Stimulated activated CD8-positive, alpha-beta memory T cell treated with anti-CD3 and anti-CD28 coated beads, Interleukin-15, amount 100 ng/mL, for 1 hour (primary cell): Measurements from ENCODE around the gene NCR2.

ENCODE experiments used
- DNase-seq: peaks from one replicate; pipeline ENCODE4 v3.0.0-alpha.2; 2020; ENCODE audit warnings: low read depth

The NCR2 gene

DNA sequence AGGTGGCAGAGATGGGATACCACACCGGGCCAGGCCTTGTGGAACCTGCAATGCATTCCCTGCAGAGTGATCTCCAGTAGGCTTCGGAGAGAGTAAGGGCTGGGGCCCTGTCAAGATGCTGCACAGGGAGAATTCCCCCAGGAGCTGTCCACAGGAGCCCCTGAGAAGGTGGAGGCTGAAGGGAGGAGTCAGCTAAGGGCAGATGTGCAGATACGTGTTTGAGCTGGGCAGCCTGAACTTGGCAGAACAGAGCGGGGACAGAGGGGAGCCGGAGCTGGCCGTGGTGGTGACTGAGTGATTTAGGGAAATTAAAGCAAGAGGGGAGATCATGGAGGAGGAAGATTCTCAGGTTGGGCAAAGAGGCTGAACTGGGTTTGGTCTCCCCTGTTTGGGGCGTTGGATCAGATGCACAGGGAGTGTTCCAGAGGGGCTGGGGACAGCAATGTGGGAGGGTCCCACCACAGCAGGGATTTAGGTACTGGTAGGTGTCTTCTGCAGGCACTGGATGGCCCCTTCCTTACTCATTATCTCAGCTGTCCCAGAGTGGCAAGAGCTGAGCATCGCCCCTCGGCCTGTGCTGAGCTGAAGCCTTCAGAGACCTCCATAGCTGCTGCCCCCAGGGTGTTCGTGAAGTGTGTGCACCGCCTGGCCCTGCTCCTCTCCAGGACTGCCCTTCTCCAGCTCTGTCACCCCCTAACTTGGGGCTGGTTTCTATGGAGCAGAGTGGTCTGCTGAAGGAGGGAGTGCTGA, 3.8 kb upstream of the NCR2 start:
- no peak for DNase-seq

DNA sequence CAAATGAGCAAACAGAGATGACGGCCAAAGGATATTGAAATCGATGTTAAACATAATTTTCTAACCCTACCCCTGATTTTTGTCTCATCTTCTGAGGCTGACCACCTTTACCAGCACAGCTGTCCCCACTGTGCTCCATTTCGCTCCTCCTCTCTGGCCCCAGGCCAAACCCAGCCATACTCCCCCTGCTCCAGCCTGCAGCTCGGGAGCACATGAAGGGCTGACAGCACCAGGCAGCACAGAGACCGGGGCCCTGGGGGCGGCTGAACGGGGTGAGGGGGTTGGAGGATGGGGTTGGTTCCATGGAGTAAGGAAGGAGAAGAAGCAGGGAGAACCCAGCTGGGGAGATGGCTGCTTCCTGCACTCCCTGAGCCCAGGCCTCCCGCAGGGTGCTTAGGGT, 3.2 kb upstream of the NCR2 start:
- DNase-seq = no peak

DNA sequence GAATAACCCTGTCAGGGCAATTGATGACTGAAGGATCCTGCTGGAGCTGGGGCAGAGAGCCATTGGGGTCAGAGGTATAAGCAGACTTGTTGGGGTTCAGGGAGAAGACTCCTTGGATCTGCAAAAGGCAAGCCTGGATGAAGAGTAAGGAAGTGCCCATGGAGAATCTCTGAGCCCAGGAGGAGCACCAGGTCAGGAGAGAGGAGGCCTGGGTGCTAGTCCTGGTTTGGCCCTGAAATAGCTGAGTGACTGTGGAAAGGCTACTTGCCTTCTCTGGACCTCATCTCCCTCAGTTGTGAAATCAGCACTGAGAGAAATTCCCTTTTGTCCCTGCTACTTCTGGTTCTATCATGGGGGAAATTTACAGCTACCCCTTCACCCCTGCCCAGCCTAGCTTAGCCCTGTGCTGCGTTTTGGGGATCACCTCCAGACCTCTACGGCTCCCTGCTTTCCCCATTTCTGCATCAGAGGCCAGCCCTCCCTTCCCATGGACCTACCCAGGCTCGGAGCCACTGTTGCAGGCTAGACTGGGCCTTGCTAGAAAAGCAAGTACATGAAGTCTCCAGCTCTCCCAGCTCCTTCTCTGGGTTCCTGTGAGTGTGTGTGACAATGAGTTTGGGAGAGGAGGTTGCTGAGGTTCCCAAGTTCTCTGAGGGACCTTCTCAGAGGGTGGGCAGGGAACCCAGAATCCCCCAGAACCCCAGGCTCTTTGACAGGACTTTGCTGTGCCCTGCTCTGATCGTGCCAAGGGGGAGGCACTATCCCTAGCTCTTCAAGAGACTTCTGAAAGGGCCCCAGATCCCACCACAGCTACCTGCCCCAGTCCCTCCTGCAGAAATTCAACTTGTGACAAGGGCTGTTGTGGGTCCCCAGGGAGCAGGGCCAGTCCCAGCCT, 2.3 kb upstream of the NCR2 start:
- no peak for DNase-seq

DNA sequence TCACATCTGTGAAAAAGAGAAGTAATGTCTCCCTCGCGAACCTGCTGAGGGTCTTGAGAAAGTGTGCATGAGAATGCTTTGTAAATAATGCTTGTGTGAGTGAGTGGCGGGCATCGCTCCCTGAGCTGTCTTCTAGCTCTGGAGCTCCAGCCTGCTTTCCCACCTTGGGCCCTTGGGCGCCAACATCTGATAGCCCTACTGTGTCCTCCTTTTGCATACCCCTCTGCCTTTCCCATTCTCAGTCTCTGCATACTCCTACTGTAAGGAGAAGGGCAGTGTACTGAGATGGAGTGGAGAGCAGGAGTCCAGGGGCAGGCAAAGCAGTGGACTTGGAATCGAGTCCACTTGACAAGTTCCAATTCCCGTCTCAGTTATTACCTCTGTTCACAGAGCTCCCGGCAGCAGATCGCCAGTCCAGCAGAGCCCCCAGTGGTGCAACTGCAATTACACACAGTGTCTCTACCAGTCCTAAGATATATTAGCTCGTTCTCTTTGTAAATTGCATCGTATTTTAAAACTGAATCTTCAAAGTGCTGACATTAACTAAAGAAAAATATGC, 847 bp upstream of the NCR2 start:
- no peak for DNase-seq

DNA sequence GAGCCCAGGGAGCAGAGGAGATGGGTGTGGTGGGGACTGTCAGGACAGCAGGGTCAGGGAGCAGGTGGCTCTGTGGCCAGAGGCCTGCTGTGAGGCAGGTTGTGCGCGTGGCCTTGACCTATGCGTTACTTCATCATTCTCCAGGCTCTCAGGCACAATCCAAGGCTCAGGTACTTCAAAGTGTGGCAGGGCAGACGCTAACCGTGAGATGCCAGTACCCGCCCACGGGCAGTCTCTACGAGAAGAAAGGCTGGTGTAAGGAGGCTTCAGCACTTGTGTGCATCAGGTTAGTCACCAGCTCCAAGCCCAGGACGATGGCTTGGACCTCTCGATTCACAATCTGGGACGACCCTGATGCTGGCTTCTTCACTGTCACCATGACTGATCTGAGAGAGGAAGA, 535 bp downstream of the NCR2 start:
- no peak for DNase-seq

DNA sequence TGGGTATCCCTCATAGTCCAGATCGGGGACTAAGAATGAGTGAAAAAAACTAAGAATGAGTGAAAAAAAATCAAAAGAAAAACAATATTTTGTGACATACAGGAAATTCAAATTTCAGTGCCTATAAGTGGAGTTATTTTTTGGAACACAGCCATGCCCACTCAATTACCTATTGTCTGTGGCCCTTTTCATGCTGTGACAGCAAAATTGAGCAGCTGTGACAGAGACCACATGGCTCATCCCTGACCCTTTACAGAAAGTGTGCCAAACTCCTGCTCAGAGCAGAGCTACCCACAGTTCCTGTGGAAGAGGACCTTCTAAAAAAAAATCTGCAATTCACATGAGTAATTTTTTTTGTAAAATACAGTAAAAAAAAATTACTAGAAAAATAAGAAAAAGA, 1.4 kb downstream of the NCR2 start:
- no peak for DNase-seq

DNA sequence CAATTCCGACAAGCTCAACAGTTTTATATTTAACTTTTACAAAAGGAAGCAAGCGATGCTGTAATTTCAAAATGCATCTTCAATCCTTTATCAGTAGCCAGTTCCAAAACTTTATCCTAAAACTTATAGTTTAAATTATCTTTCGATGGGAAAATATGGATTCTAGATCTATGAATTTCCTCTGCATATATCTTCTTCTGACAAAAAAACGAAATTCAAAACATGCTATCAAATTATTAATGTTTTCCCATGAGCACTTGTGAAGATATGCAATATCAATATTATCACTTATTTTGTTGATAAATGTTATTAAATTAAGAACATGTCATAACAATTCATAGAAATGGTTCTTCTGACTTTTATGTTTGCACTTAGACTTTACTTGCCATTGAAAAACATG, 2.3 kb downstream of the NCR2 start:
- no peak for DNase-seq

DNA sequence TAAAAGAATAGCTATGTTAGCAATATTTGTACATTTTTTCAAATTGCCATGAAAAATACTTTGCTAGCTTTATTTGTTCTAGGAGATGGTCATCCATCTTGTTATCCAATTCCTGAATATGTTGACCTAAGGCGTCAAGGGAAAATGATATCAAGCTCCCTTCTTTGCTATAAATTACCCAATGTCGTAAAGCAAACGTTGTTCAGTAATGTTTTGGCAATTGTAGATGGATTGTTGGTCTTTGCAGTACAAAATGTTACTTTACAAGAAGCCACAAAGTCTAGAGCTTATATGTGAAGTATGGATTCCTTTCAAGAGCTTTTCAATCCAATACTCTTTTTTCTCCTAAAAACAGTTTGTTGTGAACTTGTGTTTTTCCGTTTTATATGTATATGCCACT, 3.3 kb downstream of the NCR2 start:
- DNase-seq = no peak

DNA sequence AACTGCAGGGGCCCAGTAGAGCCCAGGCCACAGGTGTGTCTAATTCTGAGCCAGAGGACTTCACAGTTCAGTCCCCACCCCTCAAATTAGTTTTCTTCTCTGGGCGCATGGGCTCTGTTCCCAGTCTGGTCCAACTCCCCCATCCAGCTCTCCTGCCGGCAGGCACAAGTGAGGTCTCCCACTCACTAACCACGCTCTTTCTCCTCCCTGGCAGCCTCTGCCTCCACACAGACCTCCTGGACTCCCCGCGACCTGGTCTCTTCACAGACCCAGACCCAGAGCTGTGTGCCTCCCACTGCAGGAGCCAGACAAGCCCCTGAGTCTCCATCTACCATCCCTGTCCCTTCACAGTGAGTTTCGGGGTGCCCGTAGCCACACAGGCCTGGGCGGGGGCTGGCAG, 6.2 kb downstream of the NCR2 start:
- no peak for DNase-seq

DNA sequence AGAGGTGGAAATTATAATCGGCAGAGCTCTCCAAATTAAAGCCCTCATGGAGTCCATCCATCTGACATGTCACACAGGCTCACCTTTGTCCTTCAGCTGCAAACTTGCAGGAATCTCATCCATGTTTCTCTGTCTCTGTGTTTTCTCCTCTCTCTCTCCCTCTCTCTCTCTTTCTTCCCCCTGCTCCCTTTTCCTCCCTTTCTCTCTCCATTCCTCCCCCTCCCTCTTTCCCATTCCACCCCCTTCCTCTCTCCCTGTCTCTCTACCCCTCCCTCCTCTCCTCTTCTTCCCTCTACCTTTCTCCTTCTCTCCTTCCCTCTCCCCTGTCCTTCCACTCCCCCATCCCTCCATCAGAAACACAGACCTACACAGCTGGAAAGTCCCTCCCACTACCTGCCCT, 6.8 kb downstream of the NCR2 start:
- no peak for DNase-seq

DNA sequence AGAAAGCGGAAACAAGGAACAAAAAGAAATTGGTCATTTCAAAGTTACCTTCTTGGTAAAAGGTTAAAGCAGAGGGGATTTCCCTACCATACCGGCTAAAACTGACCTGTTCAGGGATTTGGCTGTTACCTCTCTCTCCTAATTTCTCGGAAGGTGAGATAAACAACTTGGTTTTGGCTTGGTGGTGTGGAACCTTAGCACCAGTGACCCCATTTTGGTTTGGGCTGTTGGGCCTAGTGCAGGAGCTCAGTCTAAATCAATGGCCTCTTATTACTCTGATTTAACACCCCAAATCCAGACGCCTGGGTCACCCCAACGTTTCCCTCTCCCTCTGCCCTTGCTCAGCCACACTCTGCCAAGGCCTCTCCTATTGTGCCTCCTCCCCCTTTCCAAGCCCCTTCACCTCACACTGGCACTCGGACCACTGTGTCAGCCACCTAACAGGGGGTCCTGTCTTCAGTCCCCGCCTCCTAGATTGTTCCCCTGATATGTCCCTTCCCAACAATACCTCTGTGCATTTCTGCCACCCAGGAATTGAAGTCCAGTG, 8.3 kb downstream of the NCR2 start:
- no peak for DNase-seq

DNA sequence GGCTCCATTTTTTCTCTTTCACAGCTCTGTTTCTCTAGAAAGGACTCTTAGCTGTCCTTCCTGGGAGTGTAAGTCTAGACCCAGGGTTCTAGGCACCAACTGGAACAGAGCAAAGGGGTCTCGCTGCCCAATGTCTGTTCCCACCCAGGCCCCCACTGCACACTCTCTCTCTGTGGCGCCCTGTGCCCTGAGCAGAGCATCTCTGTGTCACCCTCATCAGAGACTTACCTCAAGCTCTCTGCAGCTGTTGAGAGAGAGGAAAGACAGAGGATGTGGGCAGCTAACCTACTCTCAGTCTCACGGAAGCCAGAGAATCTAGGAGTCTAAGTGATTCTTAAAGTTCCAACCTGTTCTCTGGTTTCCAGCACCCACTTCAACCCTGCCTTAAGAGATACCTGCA, 9.5 kb downstream of the NCR2 start:
- DNase-seq = no peak

DNA sequence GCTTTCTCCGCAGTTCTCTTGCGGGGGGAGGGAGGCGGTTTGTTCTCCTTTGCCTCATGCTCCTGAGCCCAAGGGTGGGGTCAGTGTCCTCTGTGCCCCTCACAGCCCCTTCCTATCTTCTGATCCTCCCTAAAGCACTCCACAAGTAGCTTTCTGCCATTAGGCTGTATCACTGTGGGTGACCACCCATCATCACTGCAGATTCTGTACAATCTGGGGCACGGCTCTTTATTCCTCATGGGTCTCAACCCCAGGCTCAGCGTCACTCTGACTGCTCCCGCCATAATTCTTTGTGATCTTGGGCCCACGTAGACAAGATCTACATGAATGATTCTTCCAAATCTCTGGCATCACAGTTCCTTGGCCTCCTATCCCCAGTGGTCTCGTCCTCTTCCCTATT, 10.5 kb downstream of the NCR2 start:
- no peak for DNase-seq

DNA sequence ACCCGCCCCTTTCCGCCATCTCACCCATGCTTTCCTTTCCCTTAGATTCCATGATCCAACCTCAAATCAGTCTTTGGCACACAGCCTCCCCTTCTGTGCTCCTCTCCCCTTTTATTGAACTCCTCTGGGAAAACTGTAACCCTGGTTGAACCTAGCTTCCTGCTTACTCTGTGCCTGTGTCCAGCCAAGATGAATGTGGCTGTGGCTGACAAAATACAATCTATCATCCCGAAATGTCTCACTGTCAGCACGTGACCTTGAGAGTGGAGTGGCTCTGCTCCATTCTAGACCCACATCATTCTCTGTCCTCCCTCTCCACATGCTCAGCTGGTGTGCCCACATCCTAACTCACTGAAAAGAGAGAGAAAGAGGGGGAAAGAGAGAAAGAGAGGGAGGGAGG, 11.0 kb downstream of the NCR2 start:
- DNase-seq = no peak

DNA sequence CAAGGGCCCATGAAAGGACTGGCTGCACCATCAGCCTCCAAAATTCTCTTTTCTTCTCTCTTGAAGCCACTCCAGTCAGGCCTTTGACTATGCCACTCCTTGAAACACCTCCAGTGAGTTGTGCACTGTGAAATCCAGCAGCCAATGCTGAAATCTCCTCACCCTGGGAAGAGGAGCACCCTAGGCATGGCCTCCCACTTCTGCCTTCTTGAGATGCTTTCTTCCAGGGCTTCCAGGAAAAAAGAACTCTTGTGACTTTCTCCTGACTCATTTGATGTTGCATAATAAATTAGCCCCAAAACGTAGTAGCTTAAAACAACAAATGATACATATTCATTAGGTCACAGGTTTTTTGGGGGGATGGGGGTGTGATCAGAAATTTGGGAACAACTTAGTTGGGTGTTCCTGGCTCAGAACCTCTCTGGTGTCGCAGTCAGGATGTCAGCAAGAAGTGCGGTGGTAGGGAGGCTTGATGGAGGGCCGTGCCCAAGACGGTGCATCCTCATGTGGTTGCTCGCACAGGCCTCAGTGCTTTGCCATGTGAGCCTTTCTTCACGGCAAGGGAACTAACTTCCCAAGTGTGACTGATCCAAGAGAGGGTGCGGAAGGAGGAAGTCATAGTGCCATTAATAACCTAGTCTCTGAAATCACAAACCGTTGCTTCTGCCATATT, 12.1 kb downstream of the NCR2 start:
- no peak for DNase-seq

DNA sequence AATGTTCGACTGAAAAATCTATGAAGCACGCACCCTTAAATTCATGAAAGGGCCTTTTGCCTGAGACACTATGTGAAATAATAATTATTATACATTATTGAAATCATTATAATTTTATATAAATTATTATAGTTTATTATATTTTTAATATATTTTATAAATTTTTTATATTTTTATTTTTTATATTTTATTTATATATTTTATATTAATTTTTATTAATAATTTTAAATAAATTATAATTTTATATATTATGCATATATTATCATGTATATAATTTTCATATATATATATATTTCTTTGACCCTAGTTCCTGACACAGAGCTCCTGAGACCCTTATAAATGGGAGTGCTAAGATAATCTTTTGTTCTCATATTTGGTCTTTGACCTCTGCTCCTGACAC, 13.5 kb downstream of the NCR2 start:
- DNase-seq = no peak

DNA sequence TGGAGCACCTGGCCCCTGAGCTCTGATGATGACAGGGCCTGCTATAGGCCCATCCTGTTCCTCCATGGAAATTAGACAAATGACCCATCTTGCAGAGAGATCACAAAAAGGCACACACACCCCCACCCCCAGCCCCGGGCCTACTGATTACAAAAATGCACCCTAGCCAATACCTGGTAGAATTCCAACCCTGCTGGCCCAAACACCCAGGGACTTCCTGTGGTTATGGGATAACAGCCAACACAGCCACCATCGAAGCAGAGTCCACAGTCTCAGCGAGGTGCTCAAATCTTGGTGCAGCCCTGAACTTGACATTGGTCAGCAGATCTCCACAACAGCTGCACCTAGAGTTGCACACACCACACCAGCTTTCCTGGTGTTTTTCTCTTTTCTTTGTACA, 17.0 kb downstream of the NCR2 start:
- DNase-seq = no peak

DNA sequence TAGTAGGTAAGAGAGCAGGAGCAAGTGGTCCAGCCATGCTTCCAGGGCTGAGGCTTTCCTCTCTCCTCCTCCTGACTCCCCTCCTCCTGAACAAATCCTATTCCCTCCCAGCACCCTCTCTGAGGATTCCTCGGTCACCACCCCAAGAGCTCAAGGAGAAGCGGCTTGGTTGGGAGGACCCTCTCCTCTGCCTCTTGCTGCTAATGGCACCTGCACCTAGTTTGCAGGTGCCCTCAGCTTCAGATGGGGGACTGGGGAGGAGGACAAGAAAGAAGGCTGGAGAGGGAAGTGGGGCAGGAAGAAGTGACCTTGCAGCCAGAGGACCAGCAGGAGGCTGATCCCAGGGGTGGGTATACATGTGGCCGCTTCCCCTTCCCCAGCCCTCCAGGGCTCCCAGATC, 17.5 kb downstream of the NCR2 start:
- DNase-seq = no peak

DNA sequence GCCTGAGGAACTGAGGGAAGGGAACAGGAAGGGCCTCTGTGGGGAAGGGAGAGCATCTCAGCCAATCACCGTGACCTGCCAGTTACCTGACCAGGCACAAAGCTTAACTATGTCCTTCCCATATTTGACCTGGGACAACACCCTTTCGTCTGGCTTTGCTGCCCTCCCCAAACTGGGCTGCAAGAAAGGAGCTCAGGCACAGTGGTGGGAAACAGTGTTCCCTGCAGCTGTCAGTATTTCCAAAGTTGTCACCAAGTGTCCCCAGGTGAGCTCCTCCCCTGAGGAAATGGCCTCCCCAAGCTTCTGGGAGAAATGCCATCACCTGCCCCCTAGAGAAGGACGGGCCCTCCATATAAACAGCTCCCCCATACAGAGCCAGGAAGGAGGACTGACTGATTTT, 17.9 kb downstream of the NCR2 start:
- DNase-seq = no peak

DNA sequence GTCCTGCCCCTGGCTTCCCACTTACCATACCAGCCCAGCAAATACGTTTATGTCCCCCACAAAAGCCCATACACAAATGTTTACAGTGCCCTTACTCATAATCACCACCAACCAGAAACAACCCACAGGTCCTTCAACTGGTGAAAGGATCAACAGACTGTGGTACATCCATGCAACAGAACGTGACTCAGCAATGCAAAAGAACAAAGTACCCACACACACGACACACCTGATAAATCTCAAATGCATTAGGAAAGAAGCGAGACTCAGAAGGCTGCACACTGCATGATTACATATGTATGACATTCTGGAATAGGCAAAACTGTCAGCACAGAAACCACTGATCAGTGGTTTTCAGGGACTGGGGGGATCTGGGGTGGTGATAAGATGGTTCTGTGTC, 20.5 kb downstream of the NCR2 start:
- no peak for DNase-seq

DNA sequence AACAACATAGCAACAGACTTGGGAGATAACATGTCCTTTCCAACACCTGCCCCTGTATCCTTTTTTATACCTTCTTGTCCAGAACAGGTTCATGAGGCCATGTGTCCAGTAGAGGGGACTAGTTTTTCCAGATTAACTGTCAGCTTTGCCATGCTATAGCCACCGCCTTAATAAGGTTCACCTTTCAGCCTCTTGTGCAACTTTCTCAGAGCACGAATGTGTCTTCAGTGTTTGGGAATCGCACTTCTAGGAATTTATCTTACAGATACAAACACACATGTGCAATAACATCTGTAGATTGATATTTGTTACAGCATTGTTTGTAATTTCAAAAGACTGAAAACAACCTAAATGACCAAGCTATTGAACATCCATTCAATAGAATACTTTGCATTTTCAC, 21.4 kb downstream of the NCR2 start:
- DNase-seq = no peak

DNA sequence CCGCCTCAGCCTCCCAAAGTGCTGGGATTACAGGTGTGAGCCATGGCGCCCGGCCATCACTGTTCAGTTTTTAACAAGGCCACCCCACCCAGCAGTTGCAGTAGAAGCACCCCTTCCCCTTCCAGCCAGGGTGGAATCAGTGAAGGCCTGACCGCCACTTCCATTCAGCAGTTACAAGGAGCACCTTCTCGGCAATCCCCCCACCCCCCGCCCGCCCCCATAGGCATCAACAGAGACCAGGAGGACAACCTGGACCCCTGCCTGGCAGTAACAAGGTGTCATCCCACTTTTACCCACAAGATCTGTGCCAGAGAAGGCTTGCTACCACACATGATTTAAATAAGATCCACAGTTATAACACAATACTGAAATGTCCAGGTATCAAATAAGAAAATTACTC, 23.1 kb downstream of the NCR2 start:
- no peak for DNase-seq
